NT2/D1 (cell line): ENCODE data around the gene CENPX.

Source experiments
- DNase-seq: peaks from one replicate; pipeline ENCODE4 v3.0.0-alpha.2; 2011; ENCODE audit warnings: low read depth, low spot score
- H3K27me3 ChIP-seq: 2 replicates; pipeline ENCODE4 v1.6.0; 2011; ENCODE audit warnings: mild to moderate bottlenecking; ENCODE audit not compliant: insufficient read length, insufficient read depth
- H3K36me3 ChIP-seq: 2 replicates; pipeline ENCODE4 v1.6.1; 2011; ENCODE audit warnings: mild to moderate bottlenecking, low read length, mixed read lengths; ENCODE audit not compliant: insufficient read depth, insufficient read length
- H3K4me1 ChIP-seq: 2 replicates; pipeline ENCODE4 v1.5.1; 2011; ENCODE audit not compliant: insufficient read depth, insufficient read length
- H3K4me3 ChIP-seq: 2 replicates; pipeline ENCODE4 v1.5.1; 2011; ENCODE audit warnings: low read depth; ENCODE audit not compliant: insufficient read length
- H3K9ac ChIP-seq: 2 replicates; pipeline ENCODE4 v1.6.0; 2011; ENCODE audit warnings: low read depth; ENCODE audit not compliant: insufficient read length
- H3K9me3 ChIP-seq: 2 replicates; pipeline ENCODE4 v1.5.1; 2011; ENCODE audit warnings: mild to moderate bottlenecking, low read length; ENCODE audit not compliant: insufficient read depth
- SUZ12 ChIP-seq: IDR thresholded peaks from 2 replicates; pipeline ENCODE4 v1.6.1; 2011; ENCODE audit not compliant: insufficient read length, insufficient read depth; ENCODE audit errors: extremely low read depth
- YY1 ChIP-seq: IDR thresholded peaks from 2 replicates; pipeline ENCODE4 v1.6.1; 2011; ENCODE audit not compliant: insufficient read length, insufficient read depth
- ZNF274 ChIP-seq: IDR thresholded peaks from 2 replicates; pipeline ENCODE4 v1.6.1; 2011; ENCODE audit warnings: mild to moderate bottlenecking, low read depth, low read length

Gene CENPX

DNA sequence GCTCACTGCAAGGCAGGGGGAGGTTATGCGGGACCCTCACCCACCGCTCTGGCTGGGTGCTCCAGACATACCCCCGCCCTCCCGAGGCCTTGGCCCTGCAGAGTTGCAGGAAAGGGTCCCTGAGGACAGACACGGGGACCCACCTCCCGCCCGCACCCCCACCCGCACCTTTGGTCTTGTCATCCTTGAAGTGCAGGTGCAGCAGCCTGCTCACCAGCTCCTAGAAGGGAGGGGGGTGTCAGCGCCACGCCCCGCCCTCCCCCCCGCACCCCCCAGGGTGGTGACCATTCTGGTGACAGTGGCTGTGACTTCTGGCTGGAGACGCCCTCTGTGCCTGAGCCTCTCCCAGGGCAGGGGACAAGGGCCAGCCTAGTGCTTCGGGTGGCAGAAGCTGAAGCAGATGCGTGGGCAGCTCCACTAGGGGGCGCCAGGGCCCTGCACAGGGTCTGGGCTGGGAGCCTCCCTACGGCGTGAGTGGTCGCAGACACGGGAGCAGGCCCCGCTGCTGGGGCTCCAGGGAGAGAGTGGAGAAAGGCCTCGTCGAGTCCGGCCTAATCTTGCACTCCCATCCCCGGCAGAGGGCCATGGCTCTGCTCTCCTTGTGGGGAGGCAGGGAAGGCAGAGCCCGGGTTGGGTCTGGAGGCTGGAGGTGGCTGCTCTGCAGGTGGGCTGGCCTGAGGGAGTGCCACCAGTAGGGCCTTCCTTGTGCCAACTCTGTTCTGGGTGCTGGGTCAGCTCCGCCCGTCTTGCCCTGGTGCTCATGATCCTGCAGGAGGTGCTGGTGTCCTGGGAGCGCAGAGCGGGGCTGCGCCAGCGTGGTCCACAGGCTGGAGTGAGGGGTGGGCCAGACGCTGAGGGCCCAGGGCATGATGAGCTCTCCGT lies 2.7 kb downstream of the CENPX start:
- Histone ChIP-seq H3K4me3 (peak overlapping the region; percentile 0), H3K9ac (no peak overlapping the region), H3K4me1 (peaks cover 32% of the 10 kb centered on the region), H3K9me3 (no peaks in the 10 kb centered on the region), H3K36me3 (peaks cover 36% of the 10 kb centered on the region), H3K27me3 (peaks cover 15% of the 10 kb centered on the region)
- DNase-seq, result no peak
- TF ChIP-seq SUZ12 (no peak), ZNF274 (no peak), YY1 (no peak)

GRCh38 chr17:82018989-82019689 lies 3.5 kb downstream of the CENPX start:
- H3K27me3 ChIP-seq, result peaks cover 7% of the 10 kb centered on the region
- H3K9me3 ChIP-seq, result no peaks in the 10 kb centered on the region
- no peak overlapping the region for H3K9ac ChIP-seq
- H3K36me3 ChIP-seq, result peaks cover 44% of the 10 kb centered on the region
- H3K4me1 ChIP-seq, result peaks cover 27% of the 10 kb centered on the region
- TF ChIP-seq YY1, result no peak
- TF ChIP-seq SUZ12, result no peak
- TF ChIP-seq ZNF274, result no peak
- H3K4me3 ChIP-seq, result no peak overlapping the region
- no peak for DNase-seq

DNA sequence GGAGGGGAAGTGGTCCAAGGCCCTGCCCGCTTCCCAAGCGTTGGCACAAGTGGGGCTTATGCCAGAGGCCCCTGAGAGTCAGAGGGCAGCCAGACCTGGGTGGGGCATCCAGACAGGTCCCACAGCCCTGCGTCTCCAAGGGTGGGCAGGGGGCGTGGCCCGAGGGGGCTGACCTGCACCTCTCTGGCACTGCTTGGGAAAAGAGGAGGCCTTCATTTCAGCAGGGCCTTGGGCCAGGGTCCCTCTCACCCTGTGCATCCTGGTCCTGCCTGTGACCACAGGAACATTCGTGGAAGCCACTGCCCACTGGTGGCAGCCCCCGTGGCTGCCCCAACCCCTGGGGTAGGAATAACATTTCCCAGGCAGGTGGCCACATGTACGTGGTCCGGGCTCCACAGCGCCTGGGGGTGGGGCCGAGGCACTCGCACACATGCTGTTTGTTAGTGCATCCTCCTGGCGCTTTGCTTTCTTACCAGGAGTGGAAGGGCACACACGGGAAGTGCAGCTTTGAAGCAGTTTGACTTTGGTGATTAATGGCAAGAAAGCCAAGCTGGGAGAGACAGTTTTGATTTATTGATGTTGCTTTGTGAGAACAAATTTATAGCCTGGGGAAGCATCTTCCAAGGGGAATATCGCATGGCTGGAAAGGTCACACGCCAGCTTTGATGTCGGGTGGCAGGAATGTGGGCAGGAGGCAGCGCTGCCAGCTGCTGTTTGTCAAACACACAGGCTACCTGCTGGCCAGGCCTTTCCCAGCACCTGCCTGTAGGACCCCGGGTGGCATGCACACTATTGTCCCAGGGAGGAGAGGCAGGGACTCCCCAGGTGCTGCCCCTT lies 4.3 kb downstream of the CENPX start:
- Histone ChIP-seq H3K36me3 (peaks cover 50% of the 10 kb centered on the region), H3K9me3 (no peaks in the 10 kb centered on the region), H3K4me3 (no peak overlapping the region), H3K9ac (no peak overlapping the region), H3K4me1 (peaks cover 32% of the 10 kb centered on the region), H3K27me3 (no peaks in the 10 kb centered on the region)
- TF ChIP-seq YY1, result no peak
- TF ChIP-seq ZNF274, result no peak
- no peak for TF ChIP-seq SUZ12
- no peak for DNase-seq

GRCh38 chr17:82017612-82018151 lies 5.0 kb downstream of the CENPX start:
- peaks cover 35% of the 10 kb centered on the region for H3K4me1 ChIP-seq
- H3K36me3 ChIP-seq, result peaks cover 50% of the 10 kb centered on the region
- no peak for DNase-seq
- no peaks in the 10 kb centered on the region for H3K9me3 ChIP-seq
- no peaks in the 10 kb centered on the region for H3K27me3 ChIP-seq
- TF ChIP-seq SUZ12 (no peak), YY1 (no peak), ZNF274 (no peak)
- no peak overlapping the region for H3K9ac ChIP-seq
- H3K4me3 ChIP-seq, result no peak overlapping the region

- no peaks in the 10 kb centered on the region for H3K27me3 ChIP-seq
- H3K9ac ChIP-seq, result no peak overlapping the region
- peaks cover 52% of the 10 kb centered on the region for H3K36me3 ChIP-seq
- no peak for TF ChIP-seq SUZ12
- no peak for TF ChIP-seq YY1
- no peak for TF ChIP-seq ZNF274
- no peaks in the 10 kb centered on the region for H3K9me3 ChIP-seq
- DNase-seq, result no peak
- peaks cover 38% of the 10 kb centered on the region for H3K4me1 ChIP-seq
- no peak overlapping the region for H3K4me3 ChIP-seq
Observed at GRCh38 chr17:82016875-82017459, 5.7 kb downstream of the CENPX start.

DNA sequence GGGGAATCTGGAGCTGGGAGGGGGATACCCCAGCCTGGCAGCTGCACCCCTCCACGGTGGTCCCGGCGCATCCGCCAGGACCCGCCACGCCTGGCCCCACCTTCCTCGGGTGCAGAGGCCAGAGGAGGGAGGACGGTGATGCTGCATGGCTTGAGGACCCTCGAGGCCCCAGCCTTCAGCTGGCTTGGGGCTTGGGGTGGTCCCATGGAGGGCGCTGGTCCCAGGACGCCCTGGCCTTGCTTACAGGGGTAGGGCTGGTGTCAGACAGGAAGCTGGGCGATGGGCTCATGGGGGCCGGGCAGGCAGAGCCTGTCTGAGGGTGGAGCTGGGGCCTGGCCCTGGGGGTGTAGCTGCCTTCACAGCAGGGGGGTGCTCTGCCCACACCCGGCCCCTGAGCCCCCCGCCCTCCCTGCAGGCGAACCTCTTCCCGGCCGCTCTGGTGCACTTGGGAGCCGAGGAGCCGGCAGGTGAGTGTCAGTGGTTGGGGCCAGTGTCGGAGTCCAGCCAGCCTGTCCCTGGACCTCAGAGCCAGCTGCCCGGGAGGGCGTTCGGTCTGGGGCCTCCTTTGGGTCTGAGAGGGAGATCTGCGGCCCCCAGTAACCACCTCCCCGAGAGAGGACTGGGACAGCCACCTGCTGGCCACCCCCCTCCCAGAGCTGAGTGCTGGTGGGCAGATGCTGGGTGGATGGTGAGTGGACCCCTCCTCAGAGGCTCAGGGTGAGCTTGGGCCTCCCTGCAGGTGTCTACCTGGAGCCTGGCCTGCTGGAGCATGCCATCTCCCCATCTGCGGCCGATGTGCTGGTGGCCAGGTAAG lies 6.4 kb downstream of the CENPX start:
- H3K4me1 ChIP-seq, result peaks cover 43% of the 10 kb centered on the region
- H3K27me3 ChIP-seq, result no peaks in the 10 kb centered on the region
- peaks cover 58% of the 10 kb centered on the region for H3K36me3 ChIP-seq
- H3K9ac ChIP-seq, result no peak overlapping the region
- no peak for DNase-seq
- H3K4me3 ChIP-seq, result no peak overlapping the region
- TF ChIP-seq ZNF274 (no peak), SUZ12 (no peak), YY1 (no peak)
- no peaks in the 10 kb centered on the region for H3K9me3 ChIP-seq
